NCI-H1092 treated with DMSO at 0.1 percent for 48 hours (cell line): Measurements from ENCODE around the gene DLL1.

Source experiments
- DNase-seq: peaks from one replicate; lab custom pipeline; 2025; lab: John Stamatoyannopoulos, UW

Gene DLL1

DNA sequence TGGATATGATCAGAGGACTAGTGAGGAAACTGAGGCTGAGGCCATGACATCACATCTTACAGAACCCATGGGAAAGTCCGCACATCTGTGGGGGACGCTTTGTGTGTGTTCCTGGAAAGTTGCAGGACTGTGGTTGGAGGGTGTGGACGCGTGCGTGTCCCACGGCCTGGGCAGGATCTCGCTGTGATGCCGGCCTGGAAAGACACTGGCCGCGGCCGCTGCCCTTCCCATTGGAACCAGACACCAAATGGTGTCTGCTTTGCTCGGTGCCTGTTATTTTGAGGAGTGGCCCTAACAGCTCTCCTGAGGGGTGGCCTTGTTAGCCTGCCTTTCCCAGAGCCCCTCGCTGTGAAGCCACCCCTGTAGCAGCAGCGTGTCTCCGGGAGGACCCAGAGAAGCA is 41.1 kb downstream of the DLL1 start:
- DNase-seq = no peak

DNA sequence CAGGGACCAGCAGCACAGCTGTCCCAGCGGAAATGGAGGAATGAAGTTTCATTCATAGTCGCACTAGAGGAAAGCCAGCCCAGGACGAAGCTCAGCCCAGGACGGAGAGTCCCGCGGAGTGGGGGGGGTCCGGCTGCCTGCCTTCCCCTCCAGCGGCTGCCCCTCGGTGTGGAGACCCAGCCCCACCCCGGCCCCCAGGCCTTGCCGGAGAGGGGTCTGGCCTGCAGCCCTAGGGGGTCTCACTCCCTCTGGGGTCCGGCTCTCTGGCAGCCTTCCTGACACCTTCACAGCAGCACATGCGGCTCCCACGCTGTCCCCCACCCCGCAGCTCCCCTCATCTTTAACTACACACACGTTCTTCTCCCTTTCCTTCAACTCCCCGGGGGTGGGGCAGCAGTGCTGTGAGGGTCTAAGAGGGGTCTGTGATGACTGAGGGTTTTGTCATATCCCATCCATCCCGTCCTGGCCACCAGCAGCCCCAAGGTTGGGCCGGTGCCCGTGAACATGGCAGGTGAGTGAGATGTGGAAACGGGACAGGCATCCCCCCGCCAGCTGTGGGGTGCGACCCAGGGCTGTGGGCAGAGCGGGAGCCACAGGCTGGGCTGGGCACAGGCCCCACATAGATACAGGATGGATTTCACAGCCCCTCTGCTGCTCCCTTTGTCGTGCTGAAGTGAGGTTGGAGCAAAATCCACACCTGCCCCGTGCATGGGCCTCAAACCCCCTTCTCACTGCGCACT is 41.8 kb downstream of the DLL1 start:
- DNase-seq = no peak

DNA sequence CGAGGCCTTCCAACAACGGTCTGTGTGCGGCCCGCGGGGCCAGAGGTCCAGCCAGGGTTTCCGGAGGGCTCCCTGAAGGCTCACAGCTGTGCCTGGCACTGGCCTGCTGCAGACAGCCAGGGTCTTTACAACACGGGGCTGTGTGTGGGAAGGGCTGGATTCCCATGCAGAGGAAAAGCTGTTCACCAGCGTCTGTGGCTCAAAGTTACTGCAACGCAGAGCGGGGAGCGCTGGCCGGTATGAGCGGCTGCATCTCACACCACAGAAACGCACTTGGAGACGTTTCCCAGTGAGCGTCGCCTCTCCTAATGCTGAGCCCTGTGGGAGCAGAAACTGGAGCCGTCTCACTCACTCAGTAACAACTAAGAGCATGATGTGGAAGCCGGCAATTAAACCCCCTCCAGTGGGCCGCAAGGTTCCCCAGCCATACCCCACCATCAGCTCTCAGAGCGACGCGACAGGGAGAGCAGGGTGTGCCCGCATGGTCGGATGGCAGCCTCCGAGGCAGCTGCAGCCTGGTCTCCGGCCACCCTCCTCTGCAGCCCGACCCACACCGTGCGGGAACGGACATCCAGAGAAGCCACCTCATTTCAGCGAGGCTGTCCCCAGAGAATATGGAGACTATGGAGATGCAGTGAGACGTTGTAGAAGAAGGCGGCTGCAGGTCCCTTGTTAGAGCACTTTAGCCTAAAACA is 42.6 kb downstream of the DLL1 start:
- DNase-seq = no peak

DNA sequence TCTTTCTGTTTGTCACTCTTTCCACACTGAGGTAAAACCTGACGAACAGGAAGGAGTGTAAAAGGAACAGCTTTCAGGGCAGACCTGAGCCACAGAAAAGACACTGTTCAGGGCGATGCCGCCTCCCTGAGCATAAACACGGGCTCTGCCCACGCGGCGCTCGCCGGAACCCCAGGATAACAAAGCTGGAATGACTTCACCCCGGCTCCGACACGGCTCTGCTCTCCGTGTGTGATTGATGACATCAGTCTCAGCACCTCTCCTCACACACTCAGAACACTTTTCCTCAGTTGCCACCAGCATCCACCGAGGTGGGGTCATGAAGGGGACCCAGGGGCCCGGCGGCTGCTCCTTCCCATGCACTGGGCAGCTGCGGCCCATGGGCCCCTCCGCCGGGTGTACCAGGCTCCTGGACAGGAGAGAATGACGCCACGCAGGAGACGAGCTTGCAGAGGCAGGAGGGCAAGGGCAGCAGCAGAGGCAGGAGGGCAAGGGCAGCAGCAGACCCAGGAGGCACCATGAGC is 43.6 kb downstream of the DLL1 start:
- no peak for DNase-seq

DNA sequence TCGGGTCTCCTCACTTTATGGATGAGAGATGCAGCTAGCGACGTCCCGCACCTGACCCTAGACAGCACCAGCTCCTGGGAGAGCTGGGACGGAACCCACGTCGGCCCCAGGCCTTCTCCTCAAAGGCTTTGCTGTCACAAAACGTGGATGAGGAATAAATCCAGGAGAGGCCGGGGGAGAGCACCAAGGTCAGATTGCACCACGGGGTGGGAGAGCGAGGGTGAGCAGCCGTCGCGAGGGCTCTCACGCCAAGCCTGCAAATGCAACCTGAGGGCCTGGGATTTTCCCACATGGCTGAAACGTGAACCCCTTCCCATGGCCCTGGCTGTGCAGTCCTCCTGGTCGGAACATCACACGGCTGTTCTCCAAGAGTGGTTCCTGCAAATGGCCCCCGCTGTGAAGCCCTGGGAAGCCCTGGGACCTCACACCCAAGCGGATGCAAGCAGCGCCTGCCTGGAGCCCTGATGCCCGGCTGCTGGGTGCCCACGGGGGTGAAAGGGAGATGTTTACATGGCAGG is 45.3 kb downstream of the DLL1 start:
- DNase-seq = no peak

DNA sequence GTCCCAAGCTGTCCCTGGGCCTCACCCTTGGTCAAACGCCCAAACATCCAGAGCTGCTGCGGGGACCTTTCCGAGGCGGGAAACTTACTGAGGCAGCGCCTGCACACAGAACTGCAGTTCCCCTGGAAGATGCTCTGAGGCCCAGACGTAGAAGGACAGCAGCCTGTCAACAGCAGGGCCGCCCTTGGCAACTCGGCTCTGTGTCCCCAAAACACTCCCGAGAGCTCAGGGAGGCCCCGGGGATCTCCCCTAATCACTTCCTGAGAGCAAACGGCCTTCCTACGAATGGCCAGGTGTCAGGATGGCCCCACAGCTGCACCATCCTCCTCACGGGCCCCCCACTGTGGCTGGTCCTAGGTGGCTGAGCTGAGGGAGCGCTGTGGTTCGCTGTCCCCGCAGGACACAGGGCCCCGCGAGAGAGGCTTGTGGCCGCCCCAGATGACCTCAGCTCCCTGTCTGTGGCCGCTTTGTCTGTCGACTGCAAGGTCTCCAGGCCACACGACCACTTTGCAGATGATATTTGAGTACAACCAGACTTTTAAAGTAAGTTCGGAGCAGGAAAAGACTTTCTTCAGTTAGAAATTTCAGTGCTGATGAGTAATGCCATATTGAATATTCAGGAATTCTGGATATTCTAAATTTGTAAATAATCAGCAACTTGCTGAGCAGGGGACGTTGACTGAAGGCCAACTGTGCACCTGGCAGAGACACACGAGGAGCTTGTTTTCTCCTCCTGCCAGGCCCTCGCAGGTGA is 46.0 kb downstream of the DLL1 start:
- no peak for DNase-seq

DNA sequence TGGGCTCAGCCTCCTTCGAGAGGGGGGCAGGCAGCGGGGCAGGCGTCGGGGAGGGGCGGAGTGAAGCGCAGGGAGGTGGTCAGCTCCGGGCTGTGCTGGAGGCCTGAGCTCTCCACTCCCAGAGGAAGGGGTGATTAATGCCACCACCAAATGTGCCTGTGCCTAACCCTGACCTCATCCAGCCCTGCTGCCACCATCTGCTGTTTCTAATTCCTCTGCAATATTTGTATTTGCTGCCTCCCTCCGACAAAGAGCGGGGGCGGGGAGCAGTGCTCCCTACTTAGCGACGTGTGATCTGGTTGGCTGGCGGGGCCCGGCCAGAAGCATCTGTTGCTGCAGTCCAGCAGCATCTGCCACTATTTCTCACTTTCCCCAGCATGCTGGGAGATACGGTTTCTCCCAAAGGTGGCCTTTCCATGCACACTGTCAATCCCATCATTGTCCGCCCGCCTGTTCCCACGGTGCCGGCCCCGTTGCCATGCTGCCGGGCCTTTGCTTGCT is 47.0 kb downstream of the DLL1 start:
- peak; percentile 91 for DNase-seq

DNA sequence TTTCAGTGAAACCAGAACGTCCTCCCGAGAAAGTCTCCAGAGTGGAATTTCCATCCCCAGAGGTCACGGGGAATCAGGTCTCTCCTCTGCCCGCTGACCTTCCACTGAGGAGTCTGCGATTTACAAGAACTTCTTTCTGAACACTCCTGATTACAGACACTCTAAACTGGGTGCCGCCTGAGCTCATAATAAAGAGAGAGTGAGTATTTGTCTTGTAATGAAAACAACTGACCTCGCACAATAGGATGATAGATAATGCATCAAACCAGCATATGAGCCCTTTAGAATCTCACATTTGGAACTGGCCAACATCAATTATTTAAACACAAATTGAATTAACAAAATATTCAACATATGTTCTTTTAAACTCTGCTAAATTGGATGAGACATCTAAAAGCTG is 47.5 kb downstream of the DLL1 start:
- peak; percentile 75 for DNase-seq

DNA sequence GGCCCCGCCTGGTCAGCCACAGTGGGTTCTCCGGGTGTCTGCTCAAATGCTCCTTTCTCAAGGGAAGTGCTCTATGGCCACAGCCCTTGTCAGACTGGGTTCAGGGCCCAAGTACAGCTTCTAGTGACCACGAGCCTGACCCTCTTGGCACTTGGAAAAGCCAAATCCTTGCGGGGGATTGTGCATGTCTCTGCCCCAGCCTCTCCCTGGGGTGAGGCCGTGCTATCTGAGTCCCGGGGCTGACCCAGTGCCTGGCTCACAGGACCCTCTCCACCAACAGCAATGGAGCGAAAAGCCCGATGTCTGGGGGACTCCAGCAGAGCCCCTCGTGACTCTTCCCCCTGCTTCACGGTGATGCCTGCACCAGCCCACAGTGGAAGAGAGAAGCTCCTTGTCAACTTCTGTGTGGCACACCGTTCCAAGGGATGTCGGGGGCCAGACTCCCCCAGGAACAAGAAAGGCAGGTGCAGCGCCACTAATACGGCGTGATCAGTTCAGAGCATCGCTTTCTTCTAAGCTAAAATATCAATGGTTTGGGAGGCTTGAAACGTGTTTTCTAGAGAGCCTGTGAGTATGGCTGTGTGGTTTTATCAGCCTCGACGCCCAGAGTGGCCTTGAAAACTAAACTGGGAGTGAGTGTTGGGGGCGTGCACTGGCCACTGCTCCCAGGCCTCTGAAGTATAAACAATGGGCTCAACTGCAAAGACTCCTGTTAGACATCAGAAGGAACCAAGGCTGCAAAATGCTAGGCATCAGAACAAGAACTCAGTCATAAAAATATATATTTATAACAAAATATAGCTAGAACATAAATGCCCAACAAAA is 51.9 kb downstream of the DLL1 start:
- DNase-seq = no peak

DNA sequence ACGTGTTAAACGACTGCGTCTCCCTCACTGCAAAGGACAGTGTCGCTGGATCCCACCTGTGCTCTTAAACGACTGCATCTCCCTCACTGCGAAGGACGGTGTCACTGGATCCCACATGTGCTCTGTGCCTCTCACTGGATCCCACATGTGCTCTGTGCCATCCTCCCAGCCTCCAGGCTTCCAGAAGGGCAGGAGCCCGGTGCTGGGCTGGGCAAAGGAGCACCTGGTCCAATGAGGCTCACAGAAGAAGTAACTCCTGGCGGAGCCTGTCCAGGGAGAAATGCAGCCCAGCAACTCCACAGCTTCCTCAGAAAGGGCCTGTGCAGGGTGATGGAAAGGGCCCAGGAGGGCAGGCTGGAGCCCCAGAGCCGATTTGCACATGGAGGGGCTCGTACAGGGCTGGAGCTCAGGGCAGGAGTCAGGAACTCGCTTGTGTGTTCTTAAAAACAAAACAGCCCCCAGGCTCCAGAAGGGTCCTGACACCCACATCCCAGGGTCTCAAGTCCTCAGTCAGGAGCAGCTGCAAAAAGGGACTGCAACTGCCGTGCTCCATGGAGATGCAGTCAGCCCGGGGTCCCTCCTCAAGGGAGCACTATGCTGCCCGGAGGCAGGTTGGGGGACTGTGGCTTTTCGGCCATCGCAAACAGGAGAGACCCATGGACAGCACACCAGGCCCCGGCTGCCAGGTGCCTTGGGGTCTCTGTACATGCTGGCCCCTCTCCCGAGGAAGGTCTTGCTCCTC is 52.7 kb downstream of the DLL1 start:
- no peak for DNase-seq

DNA sequence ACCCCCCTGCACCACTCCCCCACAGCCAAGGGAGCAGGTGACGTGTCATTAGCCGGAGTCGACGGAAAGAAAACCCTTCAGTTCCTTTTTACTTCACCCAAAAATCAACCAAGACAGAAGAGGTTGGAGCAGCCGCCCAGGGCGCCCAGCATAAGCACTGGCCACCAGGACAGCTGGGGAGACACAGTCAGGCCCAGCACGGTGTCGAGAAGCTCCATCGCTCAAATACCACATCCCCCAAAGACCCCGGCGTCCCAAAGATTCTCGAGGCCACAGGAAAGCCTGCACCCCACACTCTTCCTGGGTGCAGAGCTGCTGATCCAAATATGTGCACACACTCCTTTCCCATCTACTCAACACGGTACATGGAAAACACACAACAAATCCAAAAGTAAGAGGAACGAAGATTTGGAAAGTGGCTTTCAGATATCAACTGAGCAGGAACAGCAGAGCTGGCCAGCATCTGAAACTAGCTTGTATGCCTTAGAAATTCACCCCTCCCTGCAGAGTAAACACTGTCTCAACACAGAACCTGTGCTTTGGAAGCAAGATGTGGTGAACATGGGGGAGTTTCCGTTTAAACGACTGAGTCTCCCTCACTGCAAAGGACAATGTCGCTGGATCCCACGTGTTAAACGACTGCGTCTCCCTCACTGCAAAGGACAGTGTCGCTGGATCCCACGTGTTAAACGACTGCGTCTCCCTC is 54.6 kb downstream of the DLL1 start:
- no peak for DNase-seq

DNA sequence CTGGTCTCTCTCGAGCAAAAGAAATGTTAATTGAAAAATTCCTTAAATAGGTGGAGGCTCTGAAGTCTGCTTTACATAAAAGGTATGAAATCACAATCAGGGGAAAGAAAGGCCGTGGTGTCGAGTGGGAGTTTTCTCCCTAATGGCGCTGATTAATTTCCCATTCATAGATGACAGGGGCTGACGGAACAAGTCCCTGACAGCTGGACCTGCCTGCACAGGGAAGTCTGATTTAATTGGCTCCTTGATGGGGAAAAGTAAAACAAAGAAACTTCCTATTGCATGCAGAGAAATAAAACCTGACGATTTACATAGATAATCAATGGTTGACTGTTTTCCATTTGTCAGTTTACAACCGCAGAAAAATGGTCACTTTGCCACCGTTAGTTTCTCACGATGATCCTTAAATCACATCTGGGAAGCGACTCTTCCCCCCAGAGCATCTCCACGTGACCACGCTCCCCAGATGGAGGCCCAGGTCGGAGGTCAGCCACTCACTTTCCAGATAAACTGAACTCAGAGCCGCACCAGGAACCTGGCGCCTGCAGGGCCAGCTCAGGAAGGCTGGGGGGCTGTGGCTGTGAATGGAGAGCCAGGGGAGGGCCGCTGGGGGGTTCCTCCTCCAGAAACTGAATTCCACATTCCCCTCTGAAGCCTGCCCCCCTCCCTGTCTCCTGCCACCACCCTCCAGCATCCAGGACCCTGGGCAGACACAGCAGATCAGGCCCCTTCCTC is 55.3 kb downstream of the DLL1 start:
- DNase-seq = no peak

DNA sequence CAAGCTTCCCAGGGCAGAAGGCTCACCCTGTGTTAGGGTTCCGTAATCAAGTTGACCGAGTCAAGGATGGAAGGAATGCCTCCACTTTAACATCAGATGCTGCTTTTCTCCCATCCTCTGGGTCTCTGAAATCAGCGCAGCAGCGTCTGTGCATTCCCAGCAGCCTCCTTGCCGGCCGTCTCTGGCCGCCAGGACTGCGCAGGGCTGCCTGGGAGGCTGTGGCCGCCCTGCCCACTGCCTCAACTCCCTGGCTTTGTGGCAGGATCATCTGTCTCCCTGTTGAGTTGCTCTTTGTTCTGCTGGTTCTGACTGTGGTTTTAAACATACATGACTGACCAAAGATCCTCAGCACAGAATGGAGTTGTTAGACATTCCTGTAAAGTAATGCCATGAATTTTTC is 56.5 kb downstream of the DLL1 start:
- no peak for DNase-seq

DNA sequence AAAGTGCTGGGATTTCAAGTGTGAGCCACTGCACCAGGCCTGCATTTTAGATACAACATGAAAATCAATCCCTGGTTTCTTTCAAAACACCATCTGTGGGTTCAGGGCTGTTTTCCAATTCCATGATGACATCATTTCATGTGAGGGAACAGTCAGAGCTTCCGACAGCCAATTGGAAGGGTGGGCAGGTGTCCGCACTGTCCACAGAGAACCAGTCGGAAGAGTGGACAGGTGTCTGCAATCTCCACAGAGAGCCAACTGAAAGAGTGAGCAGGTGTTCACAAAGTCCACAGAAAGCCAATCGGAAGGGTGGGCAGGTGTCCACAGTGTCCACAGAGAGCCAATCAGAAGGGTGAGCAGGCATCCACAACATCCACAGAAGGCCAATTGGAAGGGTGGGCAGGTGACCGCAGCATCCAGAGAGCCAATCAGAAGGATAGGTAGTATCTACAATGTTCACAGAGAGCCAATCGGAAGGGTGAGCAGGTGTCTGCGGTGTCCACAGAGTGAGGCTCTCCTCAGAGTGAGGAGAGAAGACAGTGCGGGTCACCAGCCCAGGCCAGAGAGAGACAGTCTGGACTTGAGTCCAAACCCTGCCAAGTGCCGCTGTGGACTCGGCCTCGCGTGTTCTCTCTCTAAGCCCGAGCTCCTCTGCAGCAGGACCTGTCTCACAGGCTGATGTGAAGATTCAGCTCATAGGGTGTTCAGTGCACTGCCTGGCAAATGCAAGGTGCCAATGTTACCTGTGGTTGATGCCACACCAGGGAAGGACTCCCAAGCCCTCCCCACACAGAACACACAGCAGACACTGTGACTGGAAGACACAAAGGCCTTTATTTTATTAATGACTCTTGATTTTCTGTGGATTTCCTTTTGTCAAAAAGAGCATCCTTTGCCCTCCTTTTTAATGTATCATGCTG is 57.3 kb downstream of the DLL1 start:
- no peak for DNase-seq
